Upper lobe of left lung (tissue), 4 donors: ENCODE results near the gene NUP210L.

ENCODE experiments used
- CTCF ChIP-seq, 6 experiments: fragments of 450-650 bp in 4 of 6; fragments of 200-600 bp in 2 of 6; sonication (generic) in 2 of 6; IDR thresholded peaks; one replicate each; pipeline ENCODE4 v1.5.1; 2016 to 2019; ENCODE audit warnings: antibody characterized with exemption in 6 of 6
- EP300 ChIP-seq, 4 donors: sonication (generic); formaldehyde crosslinking; IDR thresholded peaks; one replicate each; pipeline ENCODE4 v1.5.1; 2017; ENCODE audit warnings: antibody characterized with exemption in 4 of 4, control low read depth in 2 of 4
- POLR2A ChIP-seq, 4 donors: fragments of 450-650 bp; IDR thresholded peaks; one replicate each; pipeline ENCODE4 v1.5.1; 2016 to 2017; ENCODE audit warnings: antibody characterized with exemption in 4 of 4, mild to moderate bottlenecking in 2 of 4
- POLR2AphosphoS5 ChIP-seq, 2 donors: sonication (generic); formaldehyde crosslinking; IDR thresholded peaks; one replicate each; pipeline ENCODE4 v1.5.1; 2017; ENCODE audit warnings: antibody characterized with exemption in 2 of 2

- TF ChIP-seq POLR2AphosphoS5 (IDR thresholded peaks at IDR 0.05), result peak; percentile 51
- no peak for TF ChIP-seq POLR2A (IDR thresholded peaks at IDR 0.05)
- TF ChIP-seq CTCF (IDR thresholded peaks at IDR 0.05), result peak; percentile 94 to 100 (median 96)
- TF ChIP-seq EP300 (IDR thresholded peaks at IDR 0.05), result no peak
Observed at GRCh38 chr1:153946622-153947241, 208.1 kb downstream of the NUP210L start, which contains the start of gene DENND4B.
